OCI-LY1 (cell line): ENCODE data around the gene BTBD2.

ENCODE experiments used
- CTCF ChIP-seq: fragments of 200-600 bp; sonication (generic), shearing (Covaris generic); IDR thresholded peaks from 2 replicates; pipeline ENCODE4 v1.5.1; 2017; ENCODE audit warnings: mild to moderate bottlenecking, antibody characterized with exemption, low read length, moderate library complexity, mixed read lengths
- EZH2 ChIP-seq: fragments of 200-600 bp; sonication (generic), shearing (Covaris generic); IDR thresholded peaks from 2 replicates; pipeline ENCODE4 v1.8.0; 2017; ENCODE audit warnings: borderline replicate concordance, mixed run types, mild to moderate bottlenecking, antibody characterized with exemption, low read length, moderate library complexity, mixed read lengths

- TF ChIP-seq CTCF: no peak
- no peak for TF ChIP-seq EZH2
These were observed 46.8 kb upstream of the BTBD2 start for GRCh38 chr19:2062389-2062729.
